ENCODE results near the gene MCF2L2.

The MCF2L2 gene

GRCh38 chr3:183354325-183354831, 74.0 kb downstream of the MCF2L2 start:
- TF ChIP-seq CTCF (conservative IDR thresholded peaks at IDR 0.05; ENCODE audit: low read depth) = no peak
- DNase-seq (ENCODE audit: low spot score) = no peak
- POLR2A ChIA-PET (ENCODE audit: low non-redundant PET) = no interaction called here
- no peak overlapping the region for H3K27ac ChIP-seq
- CTCF ChIA-PET = interaction anchor here (0.5 kb wide), 1 partner anchor 1995 kb away, joined by 5 read pairs; no protein-coding TSS in a partner anchor

- POLR2A ChIA-PET (ENCODE audit: low non-redundant PET) = no interaction called here
- no peak for DNase-seq (ENCODE audit: low spot score)
- CTCF ChIA-PET = interaction anchor here (0.7 kb wide), 1 partner anchor 1850 kb away, joined by 3 read pairs; no protein-coding TSS in a partner anchor
- TF ChIP-seq CTCF (conservative IDR thresholded peaks at IDR 0.05; ENCODE audit: low read depth) = no peak
- no peak overlapping the region for H3K27ac ChIP-seq
Measured at GRCh38 chr3:183353421-183353820, 75.0 kb downstream of the MCF2L2 start.

- no peak for DNase-seq (ENCODE audit: low spot score)
- CTCF ChIA-PET = interaction anchor here (0.7 kb wide), 1 partner anchor 64 kb away, joined by 3 read pairs; no protein-coding TSS in a partner anchor
- POLR2A ChIA-PET (ENCODE audit: low non-redundant PET) = interaction anchor here (0.6 kb wide), 1 partner anchor 21 kb away, joined by 5 read pairs; no protein-coding TSS in a partner anchor
- no peak for TF ChIP-seq CTCF (conservative IDR thresholded peaks at IDR 0.05; ENCODE audit: low read depth)
- no peak overlapping the region for H3K27ac ChIP-seq
Measured at GRCh38 chr3:183350164-183350563, 78.3 kb downstream of the MCF2L2 start.

- POLR2A ChIA-PET (ENCODE audit: low non-redundant PET) = interaction anchor here (0.6 kb wide), 1 partner anchor 22 kb away, joined by 5 read pairs; no protein-coding TSS in a partner anchor
- no peak for TF ChIP-seq CTCF (conservative IDR thresholded peaks at IDR 0.05; ENCODE audit: low read depth)
- H3K27ac ChIP-seq = no peak overlapping the region
- DNase-seq (ENCODE audit: low spot score) = no peak
- CTCF ChIA-PET = interaction anchor here (0.7 kb wide), 1 partner anchor 64 kb away, joined by 3 read pairs; no protein-coding TSS in a partner anchor
Measured at GRCh38 chr3:183349421-183350157, 78.8 kb downstream of the MCF2L2 start.

- no peak overlapping the region for H3K27ac ChIP-seq
- TF ChIP-seq CTCF (conservative IDR thresholded peaks at IDR 0.05; ENCODE audit: low read depth) = no peak
- ChIA-PET CTCF (no interaction called here), POLR2A (ENCODE audit: low non-redundant PET) (no interaction called here)
- no peak for DNase-seq (ENCODE audit: low spot score)
Measured at GRCh38 chr3:183342824-183343223, 85.6 kb downstream of the MCF2L2 start.

- ChIA-PET POLR2A (ENCODE audit: low non-redundant PET) (no interaction called here), CTCF (no interaction called here)
- no peak for DNase-seq (ENCODE audit: low spot score)
- H3K27ac ChIP-seq = no peak overlapping the region
- TF ChIP-seq CTCF (conservative IDR thresholded peaks at IDR 0.05; ENCODE audit: low read depth) = no peak
Measured at GRCh38 chr3:183341545-183342288, 86.7 kb downstream of the MCF2L2 start.

Data from RWPE1 (cell line).